ENCODE measurements around the gene MT1E. TPM values are rescaled to one million over a fixed set of nuclear protein-coding genes. Genes with fewer than 3 reads are reported as not detected.
"Not testable (repeated sequence)": the region's sequence is repeated elsewhere in the genome, so short reads cannot be mapped to it uniquely, and the experiment has no call there.

Gene MT1E
- total and polyA plus RNA-seq, 2 donors (not counting 1 experiment from before 2014, with no cell fraction given): 390 to 465 TPM

DNA sequence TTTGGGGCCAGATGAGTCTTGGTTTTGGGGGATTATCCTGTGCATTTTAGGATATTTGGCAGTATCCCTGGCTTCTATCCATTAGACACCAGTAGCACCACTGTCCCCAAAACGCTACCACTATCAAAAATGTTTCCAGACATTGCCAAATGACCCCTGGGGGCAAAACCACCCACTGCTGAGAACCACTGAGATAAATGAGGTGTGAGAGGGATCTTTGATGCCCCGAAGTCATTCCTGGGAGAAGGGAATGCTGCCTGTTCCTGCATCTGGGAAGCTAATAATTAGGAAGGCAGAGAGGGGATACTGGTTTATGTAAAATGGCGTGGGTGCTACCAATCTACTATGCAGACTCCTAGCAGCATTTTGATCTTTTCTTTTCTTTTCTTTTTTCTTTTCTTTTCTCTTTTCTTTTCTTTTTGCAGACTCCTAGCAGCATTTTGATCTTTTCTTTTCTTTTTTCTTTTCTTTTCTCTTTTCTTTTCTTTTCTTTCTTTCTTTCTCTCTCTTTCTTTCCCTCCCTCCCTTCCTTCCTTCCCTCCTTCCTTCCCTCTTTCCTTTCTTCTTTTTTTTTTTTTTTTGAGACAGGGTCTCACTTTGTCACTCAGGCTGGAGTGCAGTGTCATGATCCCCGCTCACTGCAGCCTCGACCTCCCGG lies 45.1 kb upstream of the MT1E start:
- no peaks in the 10 kb centered on the region for H3K4me1 ChIP-seq (ENCODE audit: control insufficient read depth, extremely low read depth, insufficient read depth, low read length)
- peaks cover 9% of the 10 kb centered on the region for H3K27me3 ChIP-seq (ENCODE audit: control insufficient read depth, insufficient read depth, low read length)
- no peak overlapping the region for H3K4me2 ChIP-seq (ENCODE audit: extremely low read depth, insufficient read depth, low read length)
- TF ChIP-seq, protein P1, sequence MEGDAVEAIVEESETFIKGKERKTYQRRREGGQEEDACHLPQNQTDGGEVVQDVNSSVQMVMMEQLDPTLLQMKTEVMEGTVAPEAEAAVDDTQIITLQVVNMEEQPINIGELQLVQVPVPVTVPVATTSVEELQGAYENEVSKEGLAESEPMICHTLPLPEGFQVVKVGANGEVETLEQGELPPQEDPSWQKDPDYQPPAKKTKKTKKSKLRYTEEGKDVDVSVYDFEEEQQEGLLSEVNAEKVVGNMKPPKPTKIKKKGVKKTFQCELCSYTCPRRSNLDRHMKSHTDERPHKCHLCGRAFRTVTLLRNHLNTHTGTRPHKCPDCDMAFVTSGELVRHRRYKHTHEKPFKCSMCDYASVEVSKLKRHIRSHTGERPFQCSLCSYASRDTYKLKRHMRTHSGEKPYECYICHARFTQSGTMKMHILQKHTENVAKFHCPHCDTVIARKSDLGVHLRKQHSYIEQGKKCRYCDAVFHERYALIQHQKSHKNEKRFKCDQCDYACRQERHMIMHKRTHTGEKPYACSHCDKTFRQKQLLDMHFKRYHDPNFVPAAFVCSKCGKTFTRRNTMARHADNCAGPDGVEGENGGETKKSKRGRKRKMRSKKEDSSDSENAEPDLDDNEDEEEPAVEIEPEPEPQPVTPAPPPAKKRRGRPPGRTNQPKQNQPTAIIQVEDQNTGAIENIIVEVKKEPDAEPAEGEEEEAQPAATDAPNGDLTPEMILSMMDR (conservative IDR thresholded peaks at IDR 0.05 in 1 of 2, IDR thresholded peaks at IDR 0.05 in 1 of 2; ENCODE audit: low read depth in 1 of 2, low read length in 2 of 2): no peak
- TF ChIP-seq EZH2 (IDR thresholded peaks at IDR 0.05; ENCODE audit: low read length, missing control alignments): no peak
- H3K4me3 ChIP-seq (replicated peaks in 1 of 4; ENCODE audit: control extremely low read depth in 1 of 4, insufficient read depth in 1 of 4, low read depth in 3 of 4, low read length in 4 of 4): no peak overlapping the region
- H3K9ac ChIP-seq (ENCODE audit: insufficient read depth, low read length): no peak overlapping the region
- H3K27ac ChIP-seq (ENCODE audit: insufficient read depth, low read length): no peak overlapping the region
- no peaks in the 10 kb centered on the region for H3K79me2 ChIP-seq (ENCODE audit: control insufficient read depth, insufficient read depth, low read length)
- H2AFZ ChIP-seq (ENCODE audit: low read length): no peak overlapping the region
- no peaks in the 10 kb centered on the region for H3K36me3 ChIP-seq (ENCODE audit: control insufficient read depth, insufficient read depth, low read length)
- H4K20me1 ChIP-seq (ENCODE audit: control insufficient read depth, extremely low read depth, insufficient read depth, low read length): no peaks in the 10 kb centered on the region
- no peaks in the 10 kb centered on the region for H3K9me3 ChIP-seq (ENCODE audit: control insufficient read depth, insufficient read depth, low read depth, low read length)
- DNase-seq (ENCODE audit: low read depth in 2 of 2): no peak

DNA sequence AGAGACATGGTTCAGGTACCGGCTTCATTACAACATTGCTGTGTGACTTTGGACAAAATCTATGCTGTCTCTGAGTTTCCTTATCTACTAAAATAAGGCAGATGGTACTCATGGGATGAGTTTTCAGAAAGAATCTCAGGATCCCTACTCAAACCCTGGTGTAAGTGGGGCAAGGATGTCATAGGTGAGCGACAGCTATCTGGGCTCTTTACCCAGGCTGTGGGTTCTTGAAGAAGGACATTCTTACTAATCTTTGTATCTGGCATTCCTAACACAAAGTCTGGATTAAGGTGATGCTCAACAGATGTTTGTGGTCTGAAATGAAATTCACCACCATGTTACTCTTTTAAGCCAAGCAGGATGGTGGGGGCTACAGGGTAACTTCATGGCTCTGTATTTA lies 42.7 kb upstream of the MT1E start:
- not testable (repeated sequence) for DNase-seq (ENCODE audit: low read depth in 2 of 2); H3K9me3 ChIP-seq (ENCODE audit: control insufficient read depth, insufficient read depth, low read depth, low read length); H4K20me1 ChIP-seq (ENCODE audit: control insufficient read depth, extremely low read depth, insufficient read depth, low read length); H3K79me2 ChIP-seq (ENCODE audit: control insufficient read depth, insufficient read depth, low read length); H3K4me2 ChIP-seq (ENCODE audit: extremely low read depth, insufficient read depth, low read length); H3K4me3 ChIP-seq (replicated peaks in 1 of 4; ENCODE audit: control extremely low read depth in 1 of 4, insufficient read depth in 1 of 4, low read depth in 3 of 4, low read length in 4 of 4); H3K36me3 ChIP-seq (ENCODE audit: control insufficient read depth, insufficient read depth, low read length); H2AFZ ChIP-seq (ENCODE audit: low read length); H3K4me1 ChIP-seq (ENCODE audit: control insufficient read depth, extremely low read depth, insufficient read depth, low read length); H3K27ac ChIP-seq (ENCODE audit: insufficient read depth, low read length); H3K9ac ChIP-seq (ENCODE audit: insufficient read depth, low read length)
- H3K27me3 ChIP-seq (ENCODE audit: control insufficient read depth, insufficient read depth, low read length): peaks cover 13% of the 10 kb centered on the region

- H3K4me2 ChIP-seq (ENCODE audit: extremely low read depth, insufficient read depth, low read length): no peak overlapping the region
These were observed 42.0 kb upstream of the MT1E start for GRCh38 chr16:56583351-56584168.

More at GRCh38 chr16:56583351-56584168, 42.0 kb upstream of the MT1E start:
- no peaks in the 10 kb centered on the region for H3K4me1 ChIP-seq (ENCODE audit: control insufficient read depth, extremely low read depth, insufficient read depth, low read length)
- H3K9me3 ChIP-seq (ENCODE audit: control insufficient read depth, insufficient read depth, low read depth, low read length): no peaks in the 10 kb centered on the region
- no peak overlapping the region for H3K27ac ChIP-seq (ENCODE audit: insufficient read depth, low read length)
- H3K79me2 ChIP-seq (ENCODE audit: control insufficient read depth, insufficient read depth, low read length): no peaks in the 10 kb centered on the region
- H3K36me3 ChIP-seq (ENCODE audit: control insufficient read depth, insufficient read depth, low read length): no peaks in the 10 kb centered on the region
- TF ChIP-seq, protein P1 (conservative IDR thresholded peaks at IDR 0.05 in 1 of 2, IDR thresholded peaks at IDR 0.05 in 1 of 2; ENCODE audit: low read depth in 1 of 2, low read length in 2 of 2): no peak
- TF ChIP-seq EZH2 (IDR thresholded peaks at IDR 0.05; ENCODE audit: low read length, missing control alignments): no peak
- H2AFZ ChIP-seq (ENCODE audit: low read length): no peak overlapping the region
- no peak overlapping the region for H3K4me3 ChIP-seq (replicated peaks in 1 of 4; ENCODE audit: control extremely low read depth in 1 of 4, insufficient read depth in 1 of 4, low read depth in 3 of 4, low read length in 4 of 4)
- DNase-seq (ENCODE audit: low read depth in 2 of 2): no peak
- H3K27me3 ChIP-seq (ENCODE audit: control insufficient read depth, insufficient read depth, low read length): peaks cover 15% of the 10 kb centered on the region
- H4K20me1 ChIP-seq (ENCODE audit: control insufficient read depth, extremely low read depth, insufficient read depth, low read length): no peaks in the 10 kb centered on the region
- H3K9ac ChIP-seq (ENCODE audit: insufficient read depth, low read length): no peak overlapping the region
